Activated CD8-positive, alpha-beta memory T cell treated with anti-CD3 and anti-CD28 coated beads, Interleukin-2, amount 10 ng/mL, durations not matched to agents 7 days and 5 days (primary cell): ENCODE results near the gene EMILIN3. TPM values are rescaled to one million over a fixed set of nuclear protein-coding genes. Genes with fewer than 3 reads are reported as not detected.

ENCODE experiments used
- ATAC-seq: fragments of 150-1000 bp; cut with Tn5 transposase; one replicate; pipeline ENCODE4 v1.10.0; 2021; ENCODE audit warnings: moderate library complexity
- CTCF ChIA-PET: fragments of 350-600 bp; sonication (Branson Sonifier 250); formaldehyde crosslinking; loops from one replicate; lab custom pipeline; 2021; ENCODE audit warnings: antibody characterized with exemption; lab: Charles Lee
- DNase-seq: peaks from one replicate; pipeline ENCODE4 v3.0.0-alpha.2; 2020
- H3K27ac Mint-ChIP-seq: one replicate; pipeline ENCODE4 v1.8.0; 2021; ENCODE audit warnings: mild to moderate bottlenecking, mixed read lengths
- H3K27me3 Mint-ChIP-seq: one replicate; pipeline ENCODE4 v1.8.0; 2021; ENCODE audit warnings: mixed read lengths
- H3K36me3 Mint-ChIP-seq: one replicate; pipeline ENCODE4 v1.8.0; 2021; ENCODE audit warnings: mild to moderate bottlenecking, mixed read lengths
- H3K4me1 Mint-ChIP-seq: one replicate; pipeline ENCODE4 v1.8.0; 2021; ENCODE audit warnings: mixed read lengths
- H3K4me3 Mint-ChIP-seq: one replicate; pipeline ENCODE4 v1.8.0; 2021; ENCODE audit warnings: mild to moderate bottlenecking, moderate library complexity, mixed read lengths
- H3K9me3 Mint-ChIP-seq: one replicate; pipeline ENCODE4 v1.8.0; 2022; ENCODE audit warnings: low read depth, mixed read lengths
- total RNA-seq, 2 experiments: library from RNA; stranded (reverse); gene quantifications; one replicate each; pipeline ENCODE4 v1.2.3, GENCODE V29; 2021

EMILIN3 gene
- total RNA-seq, 2 experiments from 2014 or later = not detected

- no peak overlapping the region for H3K4me3 Mint-ChIP-seq
- no peaks in the 10 kb centered on the region for H3K36me3 Mint-ChIP-seq
- H3K27ac Mint-ChIP-seq = no peak overlapping the region
- no peak for DNase-seq
- H3K9me3 Mint-ChIP-seq = no peaks in the 10 kb centered on the region
- CTCF ChIA-PET = no interaction called here
- no peaks in the 10 kb centered on the region for H3K4me1 Mint-ChIP-seq
- H3K27me3 Mint-ChIP-seq = no peaks in the 10 kb centered on the region
- no peak for ATAC-seq
Measured at GRCh38 chr20:41356951-41357350, 9.7 kb downstream of the EMILIN3 start.

GRCh38 chr20:41355598-41356203 is 10.9 kb downstream of the EMILIN3 start:
- ATAC-seq = no peak
- Mint-ChIP-seq H3K27ac (no peak overlapping the region), H3K27me3 (no peaks in the 10 kb centered on the region), H3K9me3 (no peaks in the 10 kb centered on the region), H3K36me3 (no peaks in the 10 kb centered on the region), H3K4me3 (no peak overlapping the region), H3K4me1 (no peaks in the 10 kb centered on the region)
- CTCF ChIA-PET = no interaction called here
- no peak for DNase-seq

GRCh38 chr20:41355192-41355591 is 11.4 kb downstream of the EMILIN3 start:
- Mint-ChIP-seq H3K4me3 (no peak overlapping the region), H3K27ac (no peak overlapping the region), H3K27me3 (peaks cover 3% of the 10 kb centered on the region), H3K36me3 (no peaks in the 10 kb centered on the region), H3K4me1 (no peaks in the 10 kb centered on the region), H3K9me3 (no peaks in the 10 kb centered on the region)
- CTCF ChIA-PET = no interaction called here
- no peak for DNase-seq
- no peak for ATAC-seq

- no peak for DNase-seq
- H3K36me3 Mint-ChIP-seq = no peaks in the 10 kb centered on the region
- no peak overlapping the region for H3K27ac Mint-ChIP-seq
- no peak overlapping the region for H3K4me3 Mint-ChIP-seq
- no peak for ATAC-seq
- CTCF ChIA-PET = interaction anchor here (1.0 kb wide), 1 partner anchor 9 kb away, joined by 3 read pairs; no protein-coding TSS in a partner anchor
- no peaks in the 10 kb centered on the region for H3K4me1 Mint-ChIP-seq
- peaks cover 3% of the 10 kb centered on the region for H3K27me3 Mint-ChIP-seq
- H3K9me3 Mint-ChIP-seq = no peaks in the 10 kb centered on the region
Measured at GRCh38 chr20:41353530-41353929, 13.1 kb downstream of the EMILIN3 start.

DNA sequence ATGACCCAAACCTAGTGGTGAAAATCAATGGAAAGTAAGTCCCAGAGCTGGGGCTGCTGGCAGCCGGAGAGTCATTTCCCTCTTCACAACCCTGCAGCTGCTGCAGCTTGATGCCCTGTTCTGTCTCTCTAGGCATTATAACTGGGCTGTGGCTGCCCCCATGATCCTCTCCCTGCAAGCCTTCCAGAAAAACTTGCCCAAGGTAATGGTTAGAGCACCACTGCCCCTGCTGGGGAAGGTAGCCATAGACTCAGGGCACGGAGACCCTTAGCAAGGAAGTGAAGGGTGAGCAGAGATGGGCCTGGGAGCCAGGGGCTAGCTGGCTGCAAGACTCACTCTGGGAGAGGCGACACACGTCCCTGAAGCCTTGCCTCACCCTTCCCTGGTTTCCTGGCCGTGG is 14.0 kb downstream of the EMILIN3 start:
- H3K27me3 Mint-ChIP-seq = peaks cover 3% of the 10 kb centered on the region
- CTCF ChIA-PET = no interaction called here
- ATAC-seq (no peak), DNase-seq (no peak)
- H3K27ac Mint-ChIP-seq = no peak overlapping the region
- H3K9me3 Mint-ChIP-seq = no peaks in the 10 kb centered on the region
- H3K36me3 Mint-ChIP-seq = no peaks in the 10 kb centered on the region
- no peaks in the 10 kb centered on the region for H3K4me1 Mint-ChIP-seq
- H3K4me3 Mint-ChIP-seq = no peak overlapping the region

DNA sequence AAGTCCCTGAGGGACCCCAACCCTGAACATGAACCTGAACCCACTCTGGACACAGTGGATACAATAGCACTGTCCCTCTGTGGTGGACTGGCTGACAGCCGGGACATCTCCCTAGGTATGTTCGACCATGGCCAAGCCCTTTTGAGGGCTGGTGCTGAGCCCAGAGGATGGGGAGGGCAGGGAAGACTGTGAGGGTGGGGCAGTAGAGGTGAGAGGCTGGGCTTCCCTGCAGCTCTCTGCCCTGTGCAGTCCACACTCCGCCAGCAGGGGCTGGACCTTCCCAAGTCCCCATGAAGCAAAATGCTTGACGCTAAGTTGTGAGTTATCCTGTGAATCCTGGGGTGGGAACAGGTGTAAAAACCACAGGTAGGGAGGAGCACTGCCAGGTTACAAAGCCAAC is 14.5 kb downstream of the EMILIN3 start:
- Mint-ChIP-seq H3K36me3 (no peaks in the 10 kb centered on the region), H3K4me3 (no peak overlapping the region), H3K27me3 (peaks cover 3% of the 10 kb centered on the region), H3K27ac (no peak overlapping the region), H3K9me3 (no peaks in the 10 kb centered on the region), H3K4me1 (no peaks in the 10 kb centered on the region)
- DNase-seq (no peak), ATAC-seq (no peak)
- CTCF ChIA-PET = no interaction called here

GRCh38 chr20:41350408-41350962 is 16.1 kb downstream of the EMILIN3 start:
- no peaks in the 10 kb centered on the region for H3K36me3 Mint-ChIP-seq
- DNase-seq (no peak), ATAC-seq (no peak)
- H3K4me3 Mint-ChIP-seq = no peak overlapping the region
- CTCF ChIA-PET = interaction anchor here (0.6 to 1.1 kb wide), 3 partner anchors 11 to 382 kb away, joined by 3 read pairs; no protein-coding TSS in a partner anchor
- H3K9me3 Mint-ChIP-seq = no peaks in the 10 kb centered on the region
- no peak overlapping the region for H3K27ac Mint-ChIP-seq
- peaks cover 3% of the 10 kb centered on the region for H3K27me3 Mint-ChIP-seq
- no peaks in the 10 kb centered on the region for H3K4me1 Mint-ChIP-seq

DNA sequence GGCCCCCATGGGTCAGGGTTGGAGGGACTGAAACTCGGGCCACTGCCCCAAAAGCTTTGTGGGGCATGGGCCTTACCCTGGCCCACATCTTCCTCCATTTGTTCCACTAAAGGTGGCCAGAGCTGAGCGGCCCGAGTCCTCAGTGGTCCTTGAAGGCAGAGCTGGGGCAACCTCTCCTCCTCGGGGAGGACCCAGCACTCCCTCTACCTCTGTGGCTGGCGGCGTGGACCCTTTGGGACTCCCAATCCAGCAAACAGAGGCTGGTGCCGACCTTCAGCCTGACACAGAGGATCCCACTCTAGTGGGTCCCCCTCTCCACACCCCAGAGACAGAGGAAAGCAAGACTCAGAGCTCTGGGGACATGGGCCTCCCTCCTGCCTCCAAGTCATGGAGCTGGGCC is 16.7 kb downstream of the EMILIN3 start:
- no peaks in the 10 kb centered on the region for H3K9me3 Mint-ChIP-seq
- ATAC-seq (no peak), DNase-seq (no peak)
- no peak overlapping the region for H3K4me3 Mint-ChIP-seq
- CTCF ChIA-PET = interaction anchor here (0.9 to 1.1 kb wide), 2 partner anchors 361 to 381 kb away, joined by 3 read pairs; no protein-coding TSS in a partner anchor
- H3K4me1 Mint-ChIP-seq = no peaks in the 10 kb centered on the region
- peaks cover 3% of the 10 kb centered on the region for H3K27me3 Mint-ChIP-seq
- H3K27ac Mint-ChIP-seq = no peak overlapping the region
- H3K36me3 Mint-ChIP-seq = no peaks in the 10 kb centered on the region

DNA sequence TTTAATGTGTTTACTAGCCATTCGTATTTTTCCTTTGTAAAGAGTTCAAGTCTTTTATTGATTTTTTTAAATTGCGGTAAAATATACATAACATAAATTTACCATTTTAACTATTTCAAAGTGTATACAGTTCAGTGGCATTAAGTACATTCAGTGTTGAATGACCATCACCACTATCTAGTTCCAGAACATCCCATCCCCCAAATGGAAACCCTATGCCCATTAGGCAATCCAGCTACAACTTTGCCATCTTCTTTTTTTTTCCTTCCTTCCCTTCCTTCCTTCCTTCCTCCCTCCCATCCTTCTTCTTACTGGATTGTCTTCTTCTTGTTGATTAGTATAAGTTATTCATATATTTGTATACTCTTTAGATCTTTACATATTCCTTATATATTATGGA is 17.4 kb downstream of the EMILIN3 start:
- H3K36me3 Mint-ChIP-seq = no peaks in the 10 kb centered on the region
- ATAC-seq = no peak
- no peak for DNase-seq
- H3K4me3 Mint-ChIP-seq = no peak overlapping the region
- no peaks in the 10 kb centered on the region for H3K4me1 Mint-ChIP-seq
- peaks cover 3% of the 10 kb centered on the region for H3K27me3 Mint-ChIP-seq
- H3K9me3 Mint-ChIP-seq = no peaks in the 10 kb centered on the region
- no peak overlapping the region for H3K27ac Mint-ChIP-seq
- CTCF ChIA-PET = interaction anchor here (1.3 kb wide), 1 partner anchor 10 kb away, joined by 4 read pairs; no protein-coding TSS in a partner anchor

DNA sequence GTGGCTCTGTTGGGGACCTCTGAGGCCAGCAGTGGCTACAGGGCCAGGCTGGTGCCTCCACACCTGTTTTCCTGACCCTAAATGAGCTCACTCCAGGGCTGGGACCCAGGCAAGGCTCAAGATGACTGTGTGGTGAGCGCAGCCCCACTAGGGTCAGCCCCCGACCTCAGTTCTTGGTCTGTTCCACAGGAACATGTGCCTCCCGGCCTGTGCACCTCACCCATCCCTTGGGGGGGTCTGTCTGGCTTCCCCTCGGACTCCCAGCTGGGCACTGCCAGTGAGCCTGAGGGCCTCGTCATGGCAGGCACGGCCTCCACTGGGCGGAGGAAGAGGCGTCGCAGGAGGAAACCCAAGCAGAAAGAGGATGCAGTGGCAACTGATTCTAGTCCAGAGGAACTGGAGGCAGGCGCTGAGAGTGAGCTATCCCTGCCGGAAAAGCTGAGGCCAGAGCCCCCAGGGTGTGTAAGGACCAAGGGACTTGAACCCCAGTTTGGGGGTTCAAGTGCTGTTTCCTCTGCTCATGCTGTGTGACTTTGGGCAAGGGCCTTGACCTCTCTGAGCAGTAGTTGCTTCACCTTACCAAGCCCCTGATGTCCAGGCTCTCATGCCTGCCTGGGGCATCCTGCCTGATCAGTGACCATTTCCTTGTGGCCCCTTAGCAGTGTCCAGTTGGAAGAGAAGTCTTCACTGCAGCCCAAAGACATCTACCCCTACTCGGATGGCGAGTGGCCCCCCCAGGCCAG is 18.0 kb downstream of the EMILIN3 start:
- no peaks in the 10 kb centered on the region for H3K9me3 Mint-ChIP-seq
- H3K27ac Mint-ChIP-seq = no peak overlapping the region
- ATAC-seq (no peak), DNase-seq (no peak)
- CTCF ChIA-PET = interaction anchor here (1.3 kb wide), 1 partner anchor 9 kb away, joined by 4 read pairs; no protein-coding TSS in a partner anchor
- no peaks in the 10 kb centered on the region for H3K36me3 Mint-ChIP-seq
- no peaks in the 10 kb centered on the region for H3K4me1 Mint-ChIP-seq
- H3K27me3 Mint-ChIP-seq = peaks cover 3% of the 10 kb centered on the region
- no peak overlapping the region for H3K4me3 Mint-ChIP-seq

GRCh38 chr20:41347523-41348429 is 18.8 kb downstream of the EMILIN3 start:
- H3K36me3 Mint-ChIP-seq = no peaks in the 10 kb centered on the region
- DNase-seq (no peak), ATAC-seq (no peak)
- peaks cover 3% of the 10 kb centered on the region for H3K27me3 Mint-ChIP-seq
- no peak overlapping the region for H3K4me3 Mint-ChIP-seq
- no peak overlapping the region for H3K27ac Mint-ChIP-seq
- H3K4me1 Mint-ChIP-seq = no peaks in the 10 kb centered on the region
- CTCF ChIA-PET = no interaction called here
- no peaks in the 10 kb centered on the region for H3K9me3 Mint-ChIP-seq

- peaks cover 3% of the 10 kb centered on the region for H3K27me3 Mint-ChIP-seq
- CTCF ChIA-PET = interaction anchor here (1.8 kb wide), 1 partner anchor 66 kb away, joined by 4 read pairs; no protein-coding TSS in a partner anchor
- H3K27ac Mint-ChIP-seq = no peak overlapping the region
- no peak overlapping the region for H3K4me3 Mint-ChIP-seq
- no peaks in the 10 kb centered on the region for H3K9me3 Mint-ChIP-seq
- ATAC-seq (no peak), DNase-seq (no peak)
- H3K4me1 Mint-ChIP-seq = no peaks in the 10 kb centered on the region
- no peaks in the 10 kb centered on the region for H3K36me3 Mint-ChIP-seq
Measured at GRCh38 chr20:41345729-41346067, 20.9 kb downstream of the EMILIN3 start.
